ENCODE measurements around the gene NTRK2. TPM values are rescaled to one million over a fixed set of nuclear protein-coding genes. Genes with fewer than 3 reads are reported as not detected.

Gene NTRK2
- total and polyA plus RNA-seq, 10 of the 15 experiments (the other 5 are each of a cell fraction or from before 2014, with no cell fraction given), result 0.42 to 4.6 (median 0.65) TPM

DNA sequence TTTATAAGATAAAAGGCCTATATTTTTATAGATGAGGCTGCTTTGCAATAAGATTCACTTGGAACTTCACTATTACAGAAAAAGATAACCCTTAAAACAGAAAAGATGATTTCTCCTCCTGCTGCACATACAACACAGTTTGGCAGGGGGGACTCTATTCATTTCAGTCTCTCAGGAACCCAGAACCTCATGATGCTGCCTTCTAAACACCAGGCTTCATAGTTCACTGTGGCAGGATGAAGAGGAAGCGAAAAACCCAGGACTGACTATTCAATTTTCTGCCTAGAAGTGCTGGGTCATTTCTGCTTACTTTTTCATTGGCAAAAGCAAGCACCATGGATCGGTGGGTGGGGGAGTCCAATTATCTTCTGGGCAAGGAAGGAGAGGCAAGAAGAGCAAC, 179.5 kb downstream of the NTRK2 start:
- TF ChIP-seq ATF3 (IDR thresholded peaks at IDR 0.05; ENCODE audit: borderline replicate concordance, extremely low read depth, low read depth, low read length), result no peak
- no peak for TF ChIP-seq POU2F2 (IDR thresholded peaks at IDR 0.05; ENCODE audit: borderline replicate concordance, low read depth, low read length)
- no peak for TF ChIP-seq TCF7 (IDR thresholded peaks at IDR 0.05; ENCODE audit: borderline replicate concordance)
- TF ChIP-seq, protein P1, sequence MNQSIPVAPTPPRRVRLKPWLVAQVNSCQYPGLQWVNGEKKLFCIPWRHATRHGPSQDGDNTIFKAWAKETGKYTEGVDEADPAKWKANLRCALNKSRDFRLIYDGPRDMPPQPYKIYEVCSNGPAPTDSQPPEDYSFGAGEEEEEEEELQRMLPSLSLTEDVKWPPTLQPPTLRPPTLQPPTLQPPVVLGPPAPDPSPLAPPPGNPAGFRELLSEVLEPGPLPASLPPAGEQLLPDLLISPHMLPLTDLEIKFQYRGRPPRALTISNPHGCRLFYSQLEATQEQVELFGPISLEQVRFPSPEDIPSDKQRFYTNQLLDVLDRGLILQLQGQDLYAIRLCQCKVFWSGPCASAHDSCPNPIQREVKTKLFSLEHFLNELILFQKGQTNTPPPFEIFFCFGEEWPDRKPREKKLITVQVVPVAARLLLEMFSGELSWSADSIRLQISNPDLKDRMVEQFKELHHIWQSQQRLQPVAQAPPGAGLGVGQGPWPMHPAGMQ (IDR thresholded peaks at IDR 0.05; ENCODE audit: borderline replicate concordance), result no peak
- TF ChIP-seq RB1 (IDR thresholded peaks at IDR 0.05; ENCODE audit: borderline replicate concordance), result no peak
- no peak for TF ChIP-seq KLF5 (IDR thresholded peaks at IDR 0.05; ENCODE audit: partially characterized antibody)
- no peak for TF ChIP-seq RFX5 (IDR thresholded peaks at IDR 0.05; ENCODE audit: low read depth, low read length)
- RAD21 ChIA-PET (ENCODE audit: unreplicated experiment), result no interaction called here
- Histone ChIP-seq H3K9ac (ENCODE audit: control insufficient read depth, insufficient read depth, low read length) (no peak overlapping the region), H2AFZ (ENCODE audit: control insufficient read depth, low read depth, low read length) (no peak overlapping the region), H3K79me2 (ENCODE audit: control insufficient read depth, insufficient read depth, low read length) (no peaks in the 10 kb centered on the region), H4K20me1 (ENCODE audit: control insufficient read depth, insufficient read depth) (no peaks in the 10 kb centered on the region), H3K27ac (ENCODE audit: control insufficient read depth, insufficient read depth) (no peak overlapping the region), H3K27me3 (replicated peaks in 1 of 2; ENCODE audit: control insufficient read depth in 2 of 2, insufficient read depth in 2 of 2, low read length in 1 of 2) (no peaks in the 10 kb centered on the region), H3K4me3 (no peak overlapping the region), H3K36me3 (ENCODE audit: control insufficient read depth in 2 of 2, insufficient read depth in 2 of 2, low read length in 1 of 2) (no peaks in the 10 kb centered on the region), H3K4me2 (ENCODE audit: control insufficient read depth, insufficient read depth) (no peak overlapping the region), H3K4me1 (ENCODE audit: control insufficient read depth, insufficient read depth, low read length) (peaks cover 2% of the 10 kb centered on the region; the same call in 1 of the 2 replicates), H3K9me3 (replicated peaks; ENCODE audit: control insufficient read depth, insufficient read depth, low read length) (no peaks in the 10 kb centered on the region)
- FAIRE-seq (no peak), DNase-seq (ENCODE audit: low read depth, low spot score) (no peak), ATAC-seq (no peak)
- WGBS (ENCODE audit: insufficient coverage, insufficient replicate concordance, low lambda C conversion rate, missing lambda C conversion rate), result 38% methylated on average over 2 of the region's 2 CpGs
- SMC1A ChIA-PET (ENCODE audit: uncharacterized antibody, unreplicated experiment), result no interaction called here
- in situ Hi-C loops (cut with MboI) (no loop called here), intact Hi-C loops (cut with micrococcal nuclease; ENCODE audit: unreplicated experiment) (no loop called here)
- CTCF ChIA-PET, result no interaction called here
- BruUV-seq (replicated peaks), result no TSS peak
- POLR2A ChIA-PET, result no interaction called here
